BLaER1 treated with 17β-estradiol and CSF1 and Interleukin-3, amounts not matched to agents 10 nM and 100 nM (cell line): Measurements from ENCODE around the gene USH1C.

ENCODE experiments used
- H3K27ac ChIP-seq, 11 experiments: shearing (Covaris generic); formaldehyde crosslinking; 2 replicates each; pipeline ENCODE4 v1.8.1; 2022
- H3K27me3 ChIP-seq, 11 experiments: shearing (Covaris generic); formaldehyde crosslinking; 2 replicates each; pipeline ENCODE4 v1.8.1; 2022
- H3K36me3 ChIP-seq, 11 experiments: shearing (Covaris generic); formaldehyde crosslinking; 2 replicates each; pipeline ENCODE4 v1.8.1; 2022
- H3K4me1 ChIP-seq, 10 experiments: shearing (Covaris generic); formaldehyde crosslinking; 2 replicates each; pipeline ENCODE4 v1.8.1; 2022
- H3K4me2 ChIP-seq, 11 experiments: shearing (Covaris generic); formaldehyde crosslinking; 2 replicates each; pipeline ENCODE4 v1.8.1; 2022
- H3K4me3 ChIP-seq, 10 experiments: shearing (Covaris generic); formaldehyde crosslinking; 2 replicates each; pipeline ENCODE4 v1.8.1; 2022
- H3K9ac ChIP-seq, 11 experiments: shearing (Covaris generic); formaldehyde crosslinking; 2 replicates each; pipeline ENCODE4 v1.8.1; 2022
- H3K9me3 ChIP-seq, 11 experiments: shearing (Covaris generic); formaldehyde crosslinking; replicated peaks in 1 of 11; 2 replicates each; pipeline ENCODE4 v1.8.1; 2022
- H4K20me1 ChIP-seq, 11 experiments: shearing (Covaris generic); formaldehyde crosslinking; 2 replicates each; pipeline ENCODE4 v1.8.1; 2022
- Cebpa-rat ChIP-seq, 11 experiments: shearing (Covaris generic); IDR thresholded peaks; 2 replicates each; pipeline ENCODE4 v1.8.1; 2022

The USH1C gene

GRCh38 chr11:17580271-17580670, 36.1 kb upstream of the USH1C start:
- no peak overlapping the region for H3K9ac ChIP-seq
- TF ChIP-seq Cebpa-rat (IDR thresholded peaks at IDR 0.05): no peak
- no peaks in the 10 kb centered on the region for H3K27me3 ChIP-seq
- no peak overlapping the region for H3K4me3 ChIP-seq
- no peaks in the 10 kb centered on the region for H4K20me1 ChIP-seq
- H3K9me3 ChIP-seq: peaks cover 0 to 5% (median 0%) of the 10 kb centered on the region in 11 experiments; a peak in 5 of 22 replicates
- no peak overlapping the region for H3K4me2 ChIP-seq
- H3K27ac ChIP-seq: no peak overlapping the region
- H3K4me1 ChIP-seq: no peaks in the 10 kb centered on the region
- H3K36me3 ChIP-seq: no peaks in the 10 kb centered on the region

GRCh38 chr11:17579451-17579850, 35.2 kb upstream of the USH1C start:
- Histone ChIP-seq H3K4me1 (no peaks in the 10 kb centered on the region), H4K20me1 (no peaks in the 10 kb centered on the region), H3K4me2 (no peak overlapping the region), H3K9ac (no peak overlapping the region), H3K27ac (no peak overlapping the region), H3K36me3 (no peaks in the 10 kb centered on the region), H3K4me3 (no peak overlapping the region), H3K9me3 (peaks cover 0 to 5% (median 0%) of the 10 kb centered on the region in 11 experiments; a peak in 5 of 22 replicates), H3K27me3 (no peaks in the 10 kb centered on the region)
- TF ChIP-seq Cebpa-rat (IDR thresholded peaks at IDR 0.05): no peak

- no peak overlapping the region for H3K27ac ChIP-seq
- peaks cover 0 to 5% (median 0%) of the 10 kb centered on the region in 11 experiments; a peak in 5 of 22 replicates for H3K9me3 ChIP-seq
- no peaks in the 10 kb centered on the region for H3K4me1 ChIP-seq
- H4K20me1 ChIP-seq: no peaks in the 10 kb centered on the region
- no peak for TF ChIP-seq Cebpa-rat (IDR thresholded peaks at IDR 0.05)
- H3K9ac ChIP-seq: no peak overlapping the region
- no peak overlapping the region for H3K4me3 ChIP-seq
- H3K36me3 ChIP-seq: no peaks in the 10 kb centered on the region
- H3K27me3 ChIP-seq: no peaks in the 10 kb centered on the region
- no peak overlapping the region for H3K4me2 ChIP-seq
These were observed 34.7 kb upstream of the USH1C start for GRCh38 chr11:17578958-17579357.

- H3K36me3 ChIP-seq: no peaks in the 10 kb centered on the region
- H3K9me3 ChIP-seq: peaks cover 0 to 5% (median 0%) of the 10 kb centered on the region in 11 experiments; a peak in 5 of 22 replicates
- H3K27me3 ChIP-seq: no peaks in the 10 kb centered on the region
- no peak for TF ChIP-seq Cebpa-rat (IDR thresholded peaks at IDR 0.05)
- H3K4me3 ChIP-seq: no peak overlapping the region
- H3K9ac ChIP-seq: no peak overlapping the region
- no peak overlapping the region for H3K27ac ChIP-seq
- no peak overlapping the region for H3K4me2 ChIP-seq
- no peaks in the 10 kb centered on the region for H3K4me1 ChIP-seq
- no peaks in the 10 kb centered on the region; a peak in 1 of 22 replicates for H4K20me1 ChIP-seq
These were observed 34.1 kb upstream of the USH1C start for GRCh38 chr11:17578296-17578695.

- no peak for TF ChIP-seq Cebpa-rat (IDR thresholded peaks at IDR 0.05)
- H3K9ac ChIP-seq: no peak overlapping the region
- no peak overlapping the region for H3K4me3 ChIP-seq
- H3K9me3 ChIP-seq: no peaks in the 10 kb centered on the region
- no peak overlapping the region for H3K27ac ChIP-seq
- H3K4me1 ChIP-seq: peaks cover 0 to 3% (median 0%) of the 10 kb centered on the region in 10 experiments; a peak in 2 of 20 replicates
- H4K20me1 ChIP-seq: no peaks in the 10 kb centered on the region; a peak in 1 of 22 replicates
- H3K27me3 ChIP-seq: no peaks in the 10 kb centered on the region
- no peak overlapping the region for H3K4me2 ChIP-seq
- H3K36me3 ChIP-seq: no peaks in the 10 kb centered on the region
These were observed 31.5 kb upstream of the USH1C start for GRCh38 chr11:17575431-17576425.

GRCh38 chr11:17574141-17575091, 30.2 kb upstream of the USH1C start:
- no peak for TF ChIP-seq Cebpa-rat (IDR thresholded peaks at IDR 0.05)

GRCh38 chr11:17573526-17573925, 29.3 kb upstream of the USH1C start:
- H3K4me1 ChIP-seq: peaks cover 0 to 3% (median 0%) of the 10 kb centered on the region in 10 experiments; a peak in 2 of 20 replicates
- H4K20me1 ChIP-seq: no peaks in the 10 kb centered on the region; a peak in 1 of 22 replicates
- H3K9me3 ChIP-seq: no peaks in the 10 kb centered on the region
- H3K4me3 ChIP-seq: no peak overlapping the region
- H3K36me3 ChIP-seq: no peaks in the 10 kb centered on the region
- no peak for TF ChIP-seq Cebpa-rat (IDR thresholded peaks at IDR 0.05)
- H3K4me2 ChIP-seq: no peak overlapping the region
- H3K9ac ChIP-seq: no peak overlapping the region
- H3K27ac ChIP-seq: no peak overlapping the region
- H3K27me3 ChIP-seq: no peaks in the 10 kb centered on the region

More at GRCh38 chr11:17574141-17575091, 30.2 kb upstream of the USH1C start:
- Histone ChIP-seq H4K20me1 (no peaks in the 10 kb centered on the region; a peak in 1 of 22 replicates), H3K4me2 (no peak overlapping the region), H3K9ac (no peak overlapping the region), H3K27ac (no peak overlapping the region), H3K4me1 (peaks cover 0 to 3% (median 0%) of the 10 kb centered on the region in 10 experiments; a peak in 2 of 20 replicates), H3K27me3 (no peaks in the 10 kb centered on the region), H3K9me3 (no peaks in the 10 kb centered on the region), H3K36me3 (no peaks in the 10 kb centered on the region), H3K4me3 (no peak overlapping the region)

GRCh38 chr11:17572791-17573460, 28.7 kb upstream of the USH1C start:
- Histone ChIP-seq H4K20me1 (no peaks in the 10 kb centered on the region; a peak in 1 of 22 replicates), H3K36me3 (no peaks in the 10 kb centered on the region), H3K4me1 (peaks cover 0 to 3% (median 0%) of the 10 kb centered on the region in 10 experiments; a peak in 2 of 20 replicates), H3K9me3 (no peaks in the 10 kb centered on the region), H3K27ac (no peak overlapping the region), H3K9ac (no peak overlapping the region), H3K27me3 (no peaks in the 10 kb centered on the region), H3K4me2 (no peak overlapping the region), H3K4me3 (no peak overlapping the region)
- no peak for TF ChIP-seq Cebpa-rat (IDR thresholded peaks at IDR 0.05)
